ENCODE measurements around the gene CIRBP.

DNA sequence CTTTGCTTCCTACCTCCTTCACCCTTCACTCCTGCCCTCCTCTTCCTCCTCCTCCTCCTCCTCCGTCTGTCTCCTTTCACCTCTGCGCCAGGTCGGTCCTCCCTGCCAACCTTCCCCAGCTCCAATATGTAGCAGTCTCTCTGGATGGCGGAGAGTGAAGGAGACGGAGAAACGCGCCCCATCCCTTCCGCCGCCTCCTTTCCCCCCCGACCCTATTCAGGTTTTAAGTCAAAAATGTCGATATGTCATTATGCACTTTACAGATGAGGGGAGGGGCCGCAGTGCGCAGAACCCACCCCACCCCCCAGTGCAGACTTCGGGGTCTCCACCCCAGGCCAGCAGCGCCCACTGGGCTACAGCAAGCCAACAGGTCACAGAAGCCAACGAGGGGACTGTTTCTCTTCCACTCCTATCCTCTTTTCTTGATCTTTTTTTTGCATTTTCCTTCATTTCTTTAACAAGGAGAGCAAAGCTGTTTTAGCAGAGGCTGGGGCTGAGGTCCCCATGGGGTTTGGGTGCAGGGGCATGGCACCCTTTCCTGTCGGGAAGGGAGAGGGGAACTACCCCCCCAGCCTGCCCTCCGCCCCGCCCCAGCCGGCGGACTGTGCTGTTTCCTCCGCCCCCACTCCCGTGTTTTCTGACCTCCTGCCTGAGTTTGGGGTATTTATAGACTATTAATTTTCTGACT lies 11.5 kb upstream of the CIRBP start:
- TF ChIP-seq RAD21 (IDR thresholded peaks at IDR 0.05) (no peak), CTCF (IDR thresholded peaks at IDR 0.05; ENCODE audit: low read depth, low read length, missing input control) (no peak), REST (IDR thresholded peaks at IDR 0.05) (no peak), YY1 (IDR thresholded peaks at IDR 0.05) (no peak), MAX (IDR thresholded peaks at IDR 0.05) (no peak), SP1 (IDR thresholded peaks at IDR 0.05) (no peak), TAF1 (conservative IDR thresholded peaks at IDR 0.05) (no peak), EGR1 (IDR thresholded peaks at IDR 0.05; ENCODE audit: low read depth in 2 of 2) (no peak)

Data from liver (tissue), 3 donors.